Gastrocnemius medialis (tissue), 4 donors: ENCODE results near the gene LY9. TPM values are rescaled to one million over a fixed set of nuclear protein-coding genes. Genes with fewer than 3 reads are reported as not detected.

Experiments
- ATAC-seq, 2 donors: fragments of 150-250 bp; one replicate each; pipeline ENCODE4 v1.9.1; 2016
- DNase-seq, 2 donors: peaks; one replicate each; pipeline ENCODE4 v3.0.0-alpha.2; 2019
- H3K27ac ChIP-seq, 4 donors: fragments of 200-600 bp; sonication (generic); 1 replicate in 1 of 4; 2 replicates in 3 of 4; pipeline ENCODE4 v1.5.1; 2016 to 2018; ENCODE audit warnings: mild to moderate bottlenecking in 2 of 4, moderate library complexity in 1 of 4
- H3K27me3 ChIP-seq, 3 donors: fragments of 200-600 bp; sonication (generic) in 2 of 3; 1 replicate in 1 of 3; 2 replicates in 2 of 3; pipeline versions ENCODE4 v1.5.1 to v1.6.0; 2016 to 2019; ENCODE audit warnings: mild to moderate bottlenecking in 1 of 3, moderate library complexity in 1 of 3
- H3K36me3 ChIP-seq, 2 donors: fragments of 200-600 bp; sonication (generic) in 1 of 2; one replicate each; pipeline ENCODE4 v1.5.1; 2017 to 2018
- H3K4me1 ChIP-seq, 2 donors: fragments of 200-600 bp; sonication (generic) in 1 of 2; one replicate each; pipeline ENCODE4 v1.5.1; 2016 to 2017; ENCODE audit warnings: mild to moderate bottlenecking in 2 of 2
- H3K4me3 ChIP-seq, 4 donors: fragments of 200-600 bp; sonication (generic) in 3 of 4; 1 replicate in 1 of 4; 2 replicates in 3 of 4; pipeline ENCODE4 v1.5.1; 2016 to 2019; ENCODE audit warnings: mild to moderate bottlenecking in 2 of 4
- H3K9me3 ChIP-seq, 3 donors: fragments of 200-600 bp; sonication (generic) in 2 of 3; 1 replicate in 1 of 3; 2 replicates in 2 of 3; pipeline ENCODE4 v1.5.1; 2016 to 2019
- CTCF ChIP-seq, 5 experiments: fragments of 450-650 bp in 3 of 5; fragments of 200-600 bp in 2 of 5; sonication (generic) in 2 of 5; IDR thresholded peaks in 4 of 5; conservative IDR thresholded peaks in 1 of 5; 1 replicate in 4 of 5; 2 replicates in 1 of 5; pipeline ENCODE4 v1.5.1; 2016 to 2019; ENCODE audit warnings: antibody characterized with exemption in 5 of 5, mild to moderate bottlenecking in 3 of 5, moderate library complexity in 3 of 5
- POLR2A ChIP-seq, 2 donors: fragments of 450-650 bp; IDR thresholded peaks; one replicate each; pipeline ENCODE4 v1.6.1; 2017; ENCODE audit warnings: antibody characterized with exemption in 2 of 2, mild to moderate bottlenecking in 2 of 2, moderate library complexity in 2 of 2
- in situ Hi-C, 4 donors: fragments of 200-750 bp; cut with MboI; loops; one replicate each; pipeline versions ENCODE4 v1.15.0 to v1.8.0; 2017; ENCODE audit warnings: low sequenced_read_pairs in 4 of 4
- intact Hi-C: fragments of 100-400 bp; cut with DNase I; formaldehyde crosslinking; loops from one replicate; pipeline ENCODE4 v1.15.1; 2023; ENCODE audit warnings: low total_unique reads
- total RNA-seq, 4 donors: library from RNA; depleted of rRNA; stranded (reverse); fragments of >200 nt; gene quantifications; one replicate each; pipeline versions ENCODE4 v1.1.0 to v1.2.3, GENCODE V29; 2016

Gene LY9
- total RNA-seq, 4 donors from 2014 or later = not detected

DNA sequence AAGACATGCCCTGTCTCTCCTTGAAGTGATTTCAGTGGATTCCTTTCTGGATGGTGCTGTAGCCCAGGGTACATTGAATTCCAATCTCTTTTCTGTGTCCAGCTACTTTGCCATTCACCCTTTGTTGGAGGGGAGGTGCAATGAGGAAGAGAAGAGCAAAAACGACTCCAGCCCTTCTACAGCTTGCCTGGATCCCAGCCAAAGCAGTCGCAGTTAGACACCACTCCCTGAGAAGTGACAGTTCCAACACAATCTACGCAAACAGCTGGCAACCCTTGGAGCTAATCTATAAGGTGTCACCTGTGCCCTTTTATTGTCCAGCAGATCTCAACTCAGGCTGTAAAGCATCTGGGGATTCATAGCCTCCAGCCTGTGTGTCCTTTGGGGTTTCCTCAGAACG lies 62.1 kb downstream of the LY9 start:
- H3K36me3 ChIP-seq = no peaks in the 10 kb centered on the region
- no peak overlapping the region for H3K4me3 ChIP-seq
- H3K9me3 ChIP-seq = no peaks in the 10 kb centered on the region
- H3K27me3 ChIP-seq = no peaks in the 10 kb centered on the region
- in situ Hi-C loops = no loop called here
- ATAC-seq = no peak
- DNase-seq = peak in 1 of 2 donors; percentile 14
- no peaks in the 10 kb centered on the region for H3K4me1 ChIP-seq
- no peak overlapping the region for H3K27ac ChIP-seq
- intact Hi-C loops = no loop called here
- TF ChIP-seq CTCF (IDR thresholded peaks at IDR 0.05 in 4 of 5, conservative IDR thresholded peaks at IDR 0.05 in 1 of 5) (no peak), POLR2A (IDR thresholded peaks at IDR 0.05) (no peak)

DNA sequence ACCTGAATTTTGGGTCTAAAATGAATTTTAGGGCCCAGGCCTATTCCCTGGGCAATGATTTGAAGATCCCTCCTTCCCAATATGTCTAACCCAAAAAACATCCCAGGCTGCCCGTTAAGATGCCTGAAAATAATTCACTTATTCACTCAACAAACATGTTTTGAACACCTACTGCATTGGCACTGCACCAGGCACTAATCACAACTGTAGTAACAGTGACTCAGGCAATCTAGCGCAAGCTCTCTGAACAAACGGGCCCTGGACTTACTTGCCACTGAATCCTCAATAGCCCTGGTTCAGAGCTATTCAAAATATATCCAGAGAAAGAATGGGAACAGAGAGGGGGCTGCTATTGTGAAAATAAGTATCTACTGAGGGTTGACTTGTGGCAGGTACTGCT lies 62.5 kb downstream of the LY9 start:
- Histone ChIP-seq H3K4me3 (no peak overlapping the region), H3K27ac (no peak overlapping the region), H3K36me3 (no peaks in the 10 kb centered on the region), H3K4me1 (no peaks in the 10 kb centered on the region), H3K9me3 (no peaks in the 10 kb centered on the region), H3K27me3 (no peaks in the 10 kb centered on the region)
- TF ChIP-seq POLR2A (IDR thresholded peaks at IDR 0.05) = no peak
- no peak for TF ChIP-seq CTCF (IDR thresholded peaks at IDR 0.05 in 4 of 5, conservative IDR thresholded peaks at IDR 0.05 in 1 of 5)
- ATAC-seq = no peak
- in situ Hi-C loops (no loop called here), intact Hi-C loops (no loop called here)
- no peak for DNase-seq

DNA sequence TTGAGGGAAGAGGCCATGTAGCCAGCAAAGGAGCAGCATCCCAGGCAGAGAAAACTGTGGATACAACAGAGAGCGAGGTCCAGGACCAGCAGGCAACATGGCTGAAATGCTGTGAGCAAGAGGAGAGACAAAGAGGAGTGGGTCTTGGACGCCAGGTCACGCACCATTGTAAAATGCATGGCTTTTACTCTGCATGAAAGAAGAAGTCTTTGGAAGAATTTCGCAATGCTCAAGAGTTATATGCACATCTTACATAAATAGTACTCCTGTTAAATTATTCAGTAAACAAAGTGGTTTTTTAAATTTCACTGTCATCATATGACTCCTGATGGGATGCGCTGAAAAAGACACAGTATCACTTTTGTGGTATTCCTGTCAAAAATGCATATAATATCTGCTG lies 63.2 kb downstream of the LY9 start:
- ATAC-seq = no peak
- no peak overlapping the region for H3K27ac ChIP-seq
- H3K36me3 ChIP-seq = no peaks in the 10 kb centered on the region
- no peak for DNase-seq
- no peaks in the 10 kb centered on the region for H3K9me3 ChIP-seq
- no peak for TF ChIP-seq POLR2A (IDR thresholded peaks at IDR 0.05)
- TF ChIP-seq CTCF (IDR thresholded peaks at IDR 0.05 in 4 of 5, conservative IDR thresholded peaks at IDR 0.05 in 1 of 5) = no peak
- no peaks in the 10 kb centered on the region for H3K4me1 ChIP-seq
- H3K27me3 ChIP-seq = no peaks in the 10 kb centered on the region
- H3K4me3 ChIP-seq = no peak overlapping the region
- in situ Hi-C loops (no loop called here), intact Hi-C loops (no loop called here)

- intact Hi-C loops = no loop called here
These were observed 65.0 kb downstream of the LY9 start for GRCh38 chr1:160860840-160861505.

More at GRCh38 chr1:160860840-160861505, 65.0 kb downstream of the LY9 start:
- TF ChIP-seq POLR2A (IDR thresholded peaks at IDR 0.05) = no peak
- TF ChIP-seq CTCF (IDR thresholded peaks at IDR 0.05 in 4 of 5, conservative IDR thresholded peaks at IDR 0.05 in 1 of 5) = no peak
- in situ Hi-C loops = no loop called here
- Histone ChIP-seq H3K27ac (no peak overlapping the region), H3K9me3 (no peaks in the 10 kb centered on the region), H3K27me3 (no peaks in the 10 kb centered on the region), H3K4me3 (no peak overlapping the region), H3K36me3 (no peaks in the 10 kb centered on the region), H3K4me1 (no peaks in the 10 kb centered on the region)
- no peak for ATAC-seq
- DNase-seq = no peak
